GM18868 (cell line): Measurements from ENCODE around the gene ALG10B.

Experiments
- ATAC-seq: cut with Tn5 transposase; IDR thresholded peaks from one replicate; pipeline ENCODE4 v1.9.1; 2021; ENCODE audit warnings: mild to moderate bottlenecking, moderate library complexity; ENCODE audit not compliant: unreplicated experiment

The ALG10B gene

GRCh38 chr12:38373784-38374183 is 57.2 kb downstream of the ALG10B start:
- ATAC-seq: no peak

GRCh38 chr12:38374751-38375150 is 58.2 kb downstream of the ALG10B start:
- no peak for ATAC-seq
